GM19328 (cell line): Measurements from ENCODE around the gene CYTH4.

Experiments used
- ATAC-seq: cut with Tn5 transposase; IDR thresholded peaks from one replicate; pipeline ENCODE4 v1.9.1; 2021; ENCODE audit warnings: mild to moderate bottlenecking, moderate library complexity; ENCODE audit not compliant: unreplicated experiment

Gene CYTH4

DNA sequence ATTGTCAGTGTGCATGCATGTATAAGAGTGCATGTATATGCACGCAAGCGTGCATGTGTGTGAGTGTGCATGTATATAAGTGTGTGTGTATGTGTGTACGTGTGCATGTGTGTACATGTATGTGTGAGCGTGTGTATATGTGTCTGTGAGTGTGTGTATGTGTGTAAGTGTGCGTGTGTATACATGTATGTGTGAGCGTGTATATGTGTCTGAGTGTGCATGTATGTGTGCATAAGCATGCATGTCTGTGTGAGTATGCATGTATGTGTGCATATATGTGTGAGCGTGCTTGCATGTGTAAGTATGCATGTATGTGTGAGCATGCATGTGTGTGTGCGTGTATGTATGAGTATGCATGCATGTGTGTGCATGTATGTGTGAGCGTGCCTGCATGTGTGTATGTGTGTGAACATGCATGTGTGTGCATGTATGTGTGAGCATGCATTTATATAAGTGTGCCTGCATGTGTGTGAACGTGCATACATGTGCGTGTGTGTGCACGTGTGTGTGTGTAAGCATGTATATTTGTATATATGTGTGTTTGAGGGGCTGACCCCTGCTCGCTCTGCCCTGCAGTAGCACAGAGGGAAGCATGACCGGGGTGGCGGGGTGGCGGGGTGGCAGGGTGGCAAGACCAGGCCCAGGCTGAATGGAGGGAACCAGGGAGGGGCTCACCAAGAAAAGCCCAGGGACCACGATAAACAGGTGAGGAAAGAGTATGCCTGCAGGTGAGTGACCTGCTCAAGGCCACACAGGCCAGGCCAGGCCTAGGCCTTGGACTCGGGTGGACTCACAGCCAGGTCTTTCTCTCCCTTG is 26.3 kb downstream of the CYTH4 start:
- no peak for ATAC-seq

- ATAC-seq, result no peak
Observed at GRCh38 chr22:37309211-37310074, 27.1 kb downstream of the CYTH4 start.

DNA sequence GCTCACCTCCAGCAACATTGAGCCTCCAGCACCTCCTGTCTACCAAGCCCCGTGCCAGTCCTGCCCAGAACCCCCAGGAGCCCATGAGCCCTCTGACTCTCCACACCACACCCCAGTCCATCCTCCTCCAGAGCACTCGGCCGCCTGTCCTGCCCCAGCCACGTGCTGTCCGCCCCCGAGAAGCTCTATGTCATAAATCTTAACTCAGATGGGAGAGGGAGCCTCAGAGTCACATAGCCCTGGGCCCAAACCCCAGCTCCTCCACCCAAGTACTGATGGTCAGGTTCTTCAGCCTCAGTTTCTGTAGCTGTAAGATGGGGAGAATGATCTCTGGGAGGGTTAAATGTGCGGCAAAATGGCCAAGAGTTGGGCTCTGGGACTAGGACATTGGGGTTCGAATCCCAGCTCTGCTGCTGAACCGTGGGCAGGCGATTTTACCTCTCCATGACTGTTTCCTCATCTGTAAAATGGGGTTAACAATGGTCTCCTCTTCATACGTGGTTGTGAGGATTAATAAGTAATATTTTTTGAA is 27.8 kb downstream of the CYTH4 start:
- ATAC-seq, result no peak

DNA sequence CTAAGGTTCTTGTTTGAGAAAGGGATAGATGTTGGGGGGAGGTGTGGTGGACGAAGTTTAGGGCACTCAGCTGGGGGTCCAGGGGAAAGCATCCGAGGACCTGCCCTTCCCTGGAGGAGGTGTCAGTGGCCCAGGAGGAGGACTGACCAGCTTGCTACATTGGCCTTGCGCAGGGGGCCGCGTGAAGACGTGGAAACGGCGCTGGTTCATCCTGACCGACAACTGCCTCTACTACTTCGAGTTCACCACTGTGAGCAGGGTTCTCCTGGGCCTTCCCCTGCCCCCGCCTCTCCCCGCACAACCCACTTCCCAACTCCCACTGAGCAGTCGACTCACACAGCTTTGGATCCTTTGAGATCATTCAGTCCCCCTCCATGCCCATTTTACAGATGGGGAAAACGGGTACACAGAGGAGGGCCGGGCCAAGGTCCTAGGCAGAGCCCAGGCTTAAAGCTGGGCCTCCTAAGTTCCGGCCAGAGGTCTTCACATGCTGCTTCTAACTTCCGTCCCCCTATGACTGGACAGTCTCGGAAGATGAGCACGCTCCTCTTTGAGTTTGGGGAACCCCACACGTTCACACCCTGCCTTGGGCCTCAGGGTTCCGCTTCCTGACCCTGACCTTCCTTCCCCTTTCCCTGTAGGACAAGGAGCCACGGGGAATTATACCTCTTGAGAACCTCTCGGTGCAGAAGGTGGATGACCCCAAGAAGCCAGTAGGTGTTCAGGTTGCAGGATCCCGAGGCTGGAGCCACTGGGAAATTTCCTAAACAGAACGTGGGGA is 28.7 kb downstream of the CYTH4 start:
- no peak for ATAC-seq

DNA sequence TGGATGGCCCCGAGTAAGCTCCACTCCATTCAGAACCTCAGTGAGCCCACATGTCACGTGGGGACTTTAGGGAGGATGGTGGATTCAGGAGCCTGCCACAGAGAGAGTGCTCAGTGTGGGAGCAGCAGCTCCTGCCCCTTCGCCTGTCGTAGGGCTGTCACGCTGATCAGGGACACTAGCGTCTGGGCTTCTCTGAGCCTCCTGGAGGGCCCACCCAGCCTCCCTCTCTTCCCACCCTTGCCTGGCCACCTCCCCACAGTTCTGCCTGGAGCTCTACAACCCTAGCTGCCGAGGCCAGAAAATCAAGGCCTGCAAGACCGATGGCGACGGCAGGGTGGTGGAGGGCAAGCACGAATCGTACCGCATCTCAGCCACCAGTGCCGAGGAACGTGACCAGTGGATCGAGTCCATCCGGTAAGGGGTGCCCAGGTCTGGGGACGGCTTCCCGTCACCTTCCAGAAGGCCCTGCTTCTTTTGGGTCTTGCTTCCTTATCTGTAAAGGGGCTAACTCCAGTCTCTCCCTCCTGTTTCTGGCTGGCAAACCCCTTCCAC is 29.5 kb downstream of the CYTH4 start:
- no peak for ATAC-seq

DNA sequence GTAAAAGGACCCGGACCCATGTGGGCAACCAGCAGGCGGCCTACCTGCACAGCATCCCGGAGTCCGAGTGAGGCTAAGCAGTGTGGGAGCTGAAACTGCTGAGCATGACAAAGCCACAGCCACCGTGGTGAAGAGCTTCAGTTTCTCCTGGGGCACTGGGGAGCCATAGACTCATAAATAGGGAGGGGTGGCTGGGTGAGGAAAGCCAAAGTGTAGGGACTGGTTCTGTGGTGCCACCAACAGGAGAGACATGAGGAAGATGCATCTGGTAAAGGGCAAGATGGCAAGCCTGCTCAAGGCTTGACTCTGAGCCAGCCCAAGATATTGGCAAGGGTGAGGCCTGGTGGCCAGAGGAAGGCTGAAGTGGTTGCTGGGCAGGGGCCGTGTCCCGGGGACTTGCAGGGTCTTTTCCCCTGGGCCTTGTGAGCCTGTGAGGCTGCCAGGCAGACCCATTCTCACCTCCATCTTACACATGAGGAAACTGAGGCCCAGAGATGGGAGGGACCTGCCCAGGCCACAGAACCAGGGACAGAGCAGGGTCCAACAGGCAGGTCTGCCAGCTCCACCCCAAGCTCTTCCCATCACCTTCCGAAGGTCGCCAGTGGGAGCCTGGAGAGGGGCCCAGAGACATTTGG is 30.4 kb downstream of the CYTH4 start:
- no peak for ATAC-seq

DNA sequence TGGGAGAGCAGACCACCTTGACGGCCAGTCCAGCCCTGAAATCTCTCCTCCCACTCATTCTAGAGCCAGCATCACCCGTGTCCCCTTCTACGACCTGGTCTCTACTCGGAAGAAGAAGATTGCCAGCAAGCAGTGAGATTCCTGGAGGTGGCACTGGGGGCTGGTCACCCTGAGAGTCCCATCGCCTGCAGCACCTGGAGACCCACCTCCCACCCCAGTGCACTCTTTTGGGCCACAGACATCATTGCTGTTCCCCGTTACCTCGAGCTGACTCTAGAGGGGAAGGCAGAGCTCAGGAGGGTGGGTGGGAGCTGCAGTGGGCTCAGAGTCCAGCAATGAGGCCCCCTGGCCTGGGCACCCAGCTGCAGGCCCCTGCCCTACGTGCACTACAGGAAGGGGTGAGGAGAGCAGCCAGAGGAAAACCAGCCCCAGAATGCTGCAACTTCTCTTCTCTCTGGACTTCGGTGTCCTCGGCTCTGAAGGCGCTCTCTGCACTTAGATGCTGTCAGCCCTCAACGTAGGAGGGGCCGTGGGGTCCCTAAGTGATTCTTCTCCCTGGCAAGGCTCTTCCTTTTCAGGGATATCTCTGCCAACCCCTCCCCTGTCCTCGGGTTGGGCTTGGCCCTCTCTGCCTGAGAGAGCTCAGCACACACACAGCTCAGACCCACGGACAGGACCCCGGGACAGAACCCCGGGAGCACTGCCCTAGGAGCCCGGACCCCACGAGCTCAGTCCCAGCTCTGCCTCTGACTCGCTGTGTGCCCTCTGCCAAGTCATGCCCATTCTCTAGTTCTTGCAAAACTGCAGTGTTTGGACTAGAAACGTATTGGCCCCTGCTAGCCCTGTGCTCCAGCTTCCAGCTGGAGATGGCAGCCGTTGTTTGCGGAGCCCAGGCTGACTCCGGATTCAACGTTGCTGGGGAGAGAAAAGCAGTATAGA is 31.3 kb downstream of the CYTH4 start:
- ATAC-seq, result no peak

GRCh38 chr22:37314315-37315074 is 32.2 kb downstream of the CYTH4 start:
- ATAC-seq, result no peak

DNA sequence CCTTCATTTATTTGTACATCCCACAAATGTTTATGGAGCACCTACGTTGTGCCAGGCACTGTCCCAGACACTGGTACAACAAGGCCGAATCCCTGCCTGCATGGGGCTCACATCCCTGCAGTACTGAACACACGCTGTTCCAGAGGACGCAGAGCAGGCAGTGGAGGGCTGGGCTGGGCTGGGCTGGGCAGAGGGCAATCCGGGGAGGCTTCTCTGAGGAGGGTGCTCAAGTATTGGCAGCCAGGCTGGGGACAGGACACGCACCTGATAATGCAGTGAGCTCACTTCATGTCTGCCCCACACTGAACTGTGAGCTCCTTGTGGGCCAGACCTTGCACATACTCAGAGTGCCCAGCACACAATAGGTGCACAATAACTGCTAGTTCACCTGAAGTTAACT is 34.1 kb downstream of the CYTH4 start:
- no peak for ATAC-seq

GRCh38 chr22:37316875-37317371 is 34.6 kb downstream of the CYTH4 start:
- ATAC-seq, result no peak

- no peak for ATAC-seq
Observed at GRCh38 chr22:37317698-37318210, 35.4 kb downstream of the CYTH4 start.

DNA sequence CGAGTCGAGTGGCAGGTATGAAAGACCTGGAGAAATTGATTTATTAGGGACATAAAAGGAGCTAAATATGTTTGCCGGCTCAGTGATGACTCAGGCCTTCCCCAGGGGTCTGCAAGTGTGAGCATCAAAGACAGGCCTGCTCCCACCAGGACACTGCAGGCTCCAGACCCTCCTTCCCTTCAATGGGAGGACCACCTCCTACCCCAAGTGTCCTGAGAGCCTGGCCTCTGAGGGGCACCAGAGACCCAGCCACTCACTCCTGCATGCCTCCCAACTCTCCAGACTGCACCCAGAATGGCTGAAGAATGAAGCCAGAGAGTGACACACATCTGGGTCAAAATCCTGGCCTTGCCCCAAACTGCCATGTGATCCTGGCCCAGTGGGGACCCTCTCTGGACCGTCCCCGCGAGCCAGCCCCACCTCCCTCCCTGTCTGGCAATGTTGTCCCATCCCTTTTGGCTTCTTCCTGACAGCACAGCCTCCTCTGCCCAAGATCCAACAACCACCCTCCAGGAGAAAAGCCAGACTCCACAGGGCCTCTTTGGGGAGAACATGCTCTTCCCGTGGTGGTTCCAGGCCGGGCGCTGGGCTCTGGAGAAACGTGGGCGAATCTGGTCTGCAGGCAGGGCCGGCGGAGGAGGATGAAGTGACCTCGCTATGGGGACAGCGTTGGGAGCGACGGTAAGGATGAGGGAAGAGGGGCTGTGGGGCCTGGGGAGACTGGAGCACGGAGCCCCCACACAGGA is 36.2 kb downstream of the CYTH4 start:
- no peak for ATAC-seq

DNA sequence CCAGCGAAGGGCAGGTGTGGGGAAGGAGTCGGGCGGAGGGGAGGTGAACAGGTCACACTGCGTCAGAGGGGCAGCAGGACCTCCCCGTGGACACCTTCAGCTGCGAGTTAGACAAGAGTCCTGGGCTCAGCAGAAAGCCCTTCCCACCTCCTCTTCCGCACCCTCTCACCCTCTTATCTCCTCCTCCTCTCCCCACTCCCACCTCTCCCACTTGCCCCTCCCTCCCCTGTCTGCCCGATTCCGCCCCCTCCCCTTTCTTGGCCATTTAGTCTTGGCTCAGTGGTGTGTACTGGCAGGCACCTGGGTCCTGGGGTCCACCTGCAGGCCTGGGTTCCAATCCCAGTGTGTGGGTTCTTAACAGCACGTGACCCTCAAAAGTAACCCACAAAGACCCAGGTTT is 37.2 kb downstream of the CYTH4 start:
- ATAC-seq, result no peak

GRCh38 chr22:37320726-37321677 is 38.7 kb downstream of the CYTH4 start:
- no peak for ATAC-seq

DNA sequence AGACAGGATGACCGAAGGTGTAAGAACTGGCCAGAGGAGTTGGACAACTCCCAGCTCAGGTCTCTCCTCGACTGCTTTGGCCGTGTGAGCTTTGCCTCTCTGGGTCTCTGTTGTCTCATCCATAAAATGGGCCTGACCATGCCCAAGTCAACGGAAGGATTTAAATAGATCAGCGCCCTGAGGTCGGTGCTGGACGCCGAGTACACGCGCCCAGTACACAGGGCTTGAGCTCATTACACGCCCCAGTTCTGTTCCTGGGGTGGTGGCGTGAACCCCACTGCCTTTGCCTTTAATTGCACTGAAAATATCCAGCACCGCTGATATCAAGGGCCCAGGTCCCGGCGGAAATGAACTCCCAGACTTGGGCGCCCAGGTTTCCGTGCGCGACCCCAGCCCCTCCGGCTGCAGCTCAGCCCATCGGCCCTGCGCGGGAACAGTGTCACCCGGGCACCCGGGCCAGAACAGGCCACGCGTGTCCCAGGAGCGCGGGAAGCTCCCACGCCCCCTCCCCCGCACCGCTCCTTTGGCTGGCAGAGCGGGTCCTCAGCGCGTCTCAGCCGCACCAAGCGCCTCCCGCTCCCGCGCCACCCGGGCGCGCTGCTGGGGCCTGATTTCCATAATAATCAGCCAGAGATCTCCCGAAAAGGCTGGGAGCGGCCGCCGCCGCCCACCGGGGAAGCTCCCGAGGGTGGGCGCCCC is 42.2 kb downstream of the CYTH4 start:
- no peak for ATAC-seq

GRCh38 chr22:37325039-37325395 is 42.7 kb downstream of the CYTH4 start:
- ATAC-seq, result no peak
